Sciatic nerve (tissue), 2 donors: ENCODE results near the gene ADGRE3. TPM values are rescaled to one million over a fixed set of nuclear protein-coding genes. Genes with fewer than 3 reads are reported as not detected.
"Not testable (repeated sequence)": the region's sequence is repeated elsewhere in the genome, so short reads cannot be mapped to it uniquely, and the experiment has no call there.

ENCODE experiments used
- ATAC-seq: fragments of 200-7000 bp; cut with Tn5 transposase; one replicate; pipeline ENCODE4 v1.9.1; 2020; ENCODE audit warnings: mild to moderate bottlenecking, moderate library complexity
- DNase-seq: peaks from one replicate; pipeline ENCODE4 v3.0.0-alpha.2; 2020; ENCODE audit warnings: low spot score
- intact Hi-C: fragments of 100-400 bp; cut with DNase I; formaldehyde crosslinking; loops from one replicate; pipeline ENCODE4 v1.14.2; 2022
- total RNA-seq: library from RNA; stranded (reverse); fragmentation: NEBNext Ultra II Directional; extraction: Animal tissue kit (Norgen Biotek cat#: 25700); gene quantifications from one replicate; pipeline ENCODE4 v1.2.1, GENCODE V29; 2021
- donor health status: DM: no; HTN: no; CAD: no.
- donor health status: DM: no; HTN: no; CAD: no.

Gene ADGRE3
- total RNA-seq, 1 donor from 2014 or later: 1.9 TPM

- intact Hi-C loops: no loop called here
These were observed 1.6 kb downstream of the ADGRE3 start for GRCh38 chr19:14673088-14673487.

GRCh38 chr19:14672188-14672872, 2.3 kb downstream of the ADGRE3 start:
- DNase-seq (no peak), ATAC-seq (peak; percentile 44)
- intact Hi-C loops: no loop called here

More at GRCh38 chr19:14673088-14673487, 1.6 kb downstream of the ADGRE3 start:
- no peak for ATAC-seq
- no peak for DNase-seq

GRCh38 chr19:14670408-14670807, 4.2 kb downstream of the ADGRE3 start:
- ATAC-seq: no peak
- intact Hi-C loops: no loop called here
- no peak for DNase-seq

GRCh38 chr19:14669940-14670339, 4.7 kb downstream of the ADGRE3 start:
- ATAC-seq (no peak), DNase-seq (no peak)
- intact Hi-C loops: no loop called here

GRCh38 chr19:14661372-14661924, 13.2 kb downstream of the ADGRE3 start:
- intact Hi-C loops: no loop called here
- ATAC-seq (peak; percentile 46), DNase-seq (no peak)

GRCh38 chr19:14659874-14660489, 14.7 kb downstream of the ADGRE3 start:
- no peak for ATAC-seq
- intact Hi-C loops: loop anchor here (5.0 kb wide), 1 partner anchor 53 kb away; no protein-coding TSS in a partner anchor
- DNase-seq: no peak

GRCh38 chr19:14655726-14656125, 18.9 kb downstream of the ADGRE3 start:
- ATAC-seq: no peak

GRCh38 chr19:14654786-14655560, 19.7 kb downstream of the ADGRE3 start:
- no peak for ATAC-seq
- no peak for DNase-seq
- intact Hi-C loops: loop anchor here (5.0 kb wide), 1 partner anchor 48 kb away; no protein-coding TSS in a partner anchor

More at GRCh38 chr19:14655726-14656125, 18.9 kb downstream of the ADGRE3 start:
- DNase-seq: no peak
- intact Hi-C loops: loop anchor here (5.0 kb wide), 1 partner anchor 48 kb away; no protein-coding TSS in a partner anchor

- intact Hi-C loops: no loop called here
- ATAC-seq: no peak
- no peak for DNase-seq
These were observed 24.5 kb downstream of the ADGRE3 start for GRCh38 chr19:14650161-14650560.

GRCh38 chr19:14649020-14649419, 25.6 kb downstream of the ADGRE3 start:
- DNase-seq (no peak), ATAC-seq (no peak)
- intact Hi-C loops: no loop called here

- DNase-seq: no peak
- intact Hi-C loops: no loop called here
- no peak for ATAC-seq
These were observed 26.1 kb downstream of the ADGRE3 start for GRCh38 chr19:14648506-14648905.

- DNase-seq (no peak), ATAC-seq (no peak)
- intact Hi-C loops: no loop called here
These were observed 34.9 kb downstream of the ADGRE3 start for GRCh38 chr19:14639536-14640277.

GRCh38 chr19:14632286-14632685, 42.4 kb downstream of the ADGRE3 start:
- ATAC-seq (no peak), DNase-seq (no peak)
- intact Hi-C loops: no loop called here

GRCh38 chr19:14629557-14629956, 45.1 kb downstream of the ADGRE3 start:
- DNase-seq (no peak), ATAC-seq (no peak)
- intact Hi-C loops: no loop called here

GRCh38 chr19:14624491-14624890, 50.2 kb downstream of the ADGRE3 start:
- DNase-seq, intact Hi-C loops, ATAC-seq: not testable (repeated sequence)

- no peak for DNase-seq
- ATAC-seq: no peak
- intact Hi-C loops: no loop called here
These were observed 55.2 kb downstream of the ADGRE3 start for GRCh38 chr19:14619404-14619803.

- no peak for DNase-seq
- intact Hi-C loops: no loop called here
- ATAC-seq: no peak
These were observed 58.2 kb downstream of the ADGRE3 start for GRCh38 chr19:14616407-14616806.

GRCh38 chr19:14615623-14616022, 59.0 kb downstream of the ADGRE3 start:
- intact Hi-C loops: no loop called here
- no peak for DNase-seq
- no peak for ATAC-seq

- no peak for ATAC-seq
- intact Hi-C loops: no loop called here
- no peak for DNase-seq
These were observed 60.6 kb downstream of the ADGRE3 start for GRCh38 chr19:14614099-14614412.
